HG03378 (cell line): Measurements from ENCODE around the gene CX3CL1.
"Not testable (repeated sequence)": the region's sequence is repeated elsewhere in the genome, so short reads cannot be mapped to it uniquely, and the experiment has no call there.

ENCODE experiments used
- ATAC-seq: cut with Tn5 transposase; IDR thresholded peaks from one replicate; pipeline ENCODE4 v1.9.1; 2021; ENCODE audit warnings: mild to moderate bottlenecking, moderate library complexity; ENCODE audit not compliant: unreplicated experiment

The CX3CL1 gene

DNA sequence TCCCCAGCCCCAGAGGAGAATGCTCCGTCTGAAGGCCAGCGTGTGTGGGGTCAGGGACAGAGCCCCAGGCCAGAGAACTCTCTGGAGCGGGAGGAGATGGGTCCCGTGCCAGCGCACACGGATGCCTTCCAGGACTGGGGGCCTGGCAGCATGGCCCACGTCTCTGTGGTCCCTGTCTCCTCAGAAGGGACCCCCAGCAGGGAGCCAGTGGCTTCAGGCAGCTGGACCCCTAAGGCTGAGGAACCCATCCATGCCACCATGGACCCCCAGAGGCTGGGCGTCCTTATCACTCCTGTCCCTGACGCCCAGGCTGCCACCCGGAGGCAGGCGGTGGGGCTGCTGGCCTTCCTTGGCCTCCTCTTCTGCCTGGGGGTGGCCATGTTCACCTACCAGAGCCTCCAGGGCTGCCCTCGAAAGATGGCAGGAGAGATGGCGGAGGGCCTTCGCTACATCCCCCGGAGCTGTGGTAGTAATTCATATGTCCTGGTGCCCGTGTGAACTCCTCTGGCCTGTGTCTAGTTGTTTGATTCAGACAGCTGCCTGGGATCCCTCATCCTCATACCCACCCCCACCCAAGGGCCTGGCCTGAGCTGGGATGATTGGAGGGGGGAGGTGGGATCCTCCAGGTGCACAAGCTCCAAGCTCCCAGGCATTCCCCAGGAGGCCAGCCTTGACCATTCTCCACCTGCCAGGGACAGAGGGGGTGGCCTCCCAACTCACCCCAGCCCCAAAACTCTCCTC is 10.4 kb downstream of the CX3CL1 start:
- ATAC-seq, result no peak

DNA sequence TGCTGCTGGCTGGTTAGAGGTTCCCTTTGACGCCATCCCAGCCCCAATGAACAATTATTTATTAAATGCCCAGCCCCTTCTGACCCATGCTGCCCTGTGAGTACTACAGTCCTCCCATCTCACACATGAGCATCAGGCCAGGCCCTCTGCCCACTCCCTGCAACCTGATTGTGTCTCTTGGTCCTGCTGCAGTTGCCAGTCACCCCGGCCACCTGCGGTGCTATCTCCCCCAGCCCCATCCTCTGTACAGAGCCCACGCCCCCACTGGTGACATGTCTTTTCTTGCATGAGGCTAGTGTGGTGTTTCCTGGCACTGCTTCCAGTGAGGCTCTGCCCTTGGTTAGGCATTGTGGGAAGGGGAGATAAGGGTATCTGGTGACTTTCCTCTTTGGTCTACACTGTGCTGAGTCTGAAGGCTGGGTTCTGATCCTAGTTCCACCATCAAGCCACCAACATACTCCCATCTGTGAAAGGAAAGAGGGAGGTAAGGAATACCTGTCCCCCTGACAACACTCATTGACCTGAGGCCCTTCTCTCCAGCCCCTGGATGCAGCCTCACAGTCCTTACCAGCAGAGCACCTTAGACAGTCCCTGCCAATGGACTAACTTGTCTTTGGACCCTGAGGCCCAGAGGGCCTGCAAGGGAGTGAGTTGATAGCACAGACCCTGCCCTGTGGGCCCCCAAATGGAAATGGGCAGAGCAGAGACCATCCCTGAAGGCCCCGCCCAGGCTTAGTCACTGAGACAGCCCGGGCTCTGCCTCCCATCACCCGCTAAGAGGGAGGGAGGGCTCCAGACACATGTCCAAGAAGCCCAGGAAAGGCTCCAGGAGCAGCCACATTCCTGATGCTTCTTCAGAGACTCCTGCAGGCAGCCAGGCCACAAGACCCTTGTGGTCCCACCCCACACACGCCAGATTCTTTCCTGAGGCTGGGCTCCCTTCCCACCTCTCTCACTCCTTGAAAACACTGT is 11.3 kb downstream of the CX3CL1 start:
- ATAC-seq, result no peak

- no peak for ATAC-seq
Observed at GRCh38 chr16:57384248-57385070, 12.2 kb downstream of the CX3CL1 start.

- no peak for ATAC-seq
Observed at GRCh38 chr16:57385083-57385482, 12.8 kb downstream of the CX3CL1 start.

DNA sequence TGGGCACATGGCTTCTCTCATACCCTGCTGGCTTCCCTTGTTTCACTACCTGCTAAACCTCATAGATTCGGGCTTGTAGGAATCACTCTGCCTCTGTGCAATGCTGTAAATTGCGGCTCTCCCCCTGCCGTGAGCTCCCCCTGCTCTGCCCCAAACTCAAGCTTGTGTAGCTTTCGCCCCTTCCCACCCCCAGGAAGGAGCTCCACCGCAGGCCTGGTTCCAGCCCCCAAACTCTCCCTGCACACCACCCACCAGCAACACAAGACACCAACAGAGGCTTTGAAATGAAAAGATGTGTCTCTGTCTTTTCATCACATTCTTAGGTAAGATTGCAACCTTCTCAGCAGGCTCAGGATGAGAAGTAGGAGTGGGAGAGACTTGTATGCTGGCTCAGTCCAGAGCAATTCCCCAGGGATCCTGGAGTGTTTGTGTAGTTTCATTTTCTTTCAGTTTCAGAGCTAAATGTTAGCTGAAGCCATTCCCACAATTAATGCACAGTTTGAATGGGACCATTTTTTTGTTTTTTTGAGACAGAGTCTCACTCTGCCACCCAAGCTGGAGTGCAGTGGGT is 14.2 kb downstream of the CX3CL1 start:
- ATAC-seq, result no peak

- ATAC-seq, result no peak
Observed at GRCh38 chr16:57387598-57388354, 15.5 kb downstream of the CX3CL1 start.

GRCh38 chr16:57388359-57389086 is 16.2 kb downstream of the CX3CL1 start:
- no peak for ATAC-seq

- no peak for ATAC-seq
Observed at GRCh38 chr16:57389087-57389468, 16.8 kb downstream of the CX3CL1 start.

DNA sequence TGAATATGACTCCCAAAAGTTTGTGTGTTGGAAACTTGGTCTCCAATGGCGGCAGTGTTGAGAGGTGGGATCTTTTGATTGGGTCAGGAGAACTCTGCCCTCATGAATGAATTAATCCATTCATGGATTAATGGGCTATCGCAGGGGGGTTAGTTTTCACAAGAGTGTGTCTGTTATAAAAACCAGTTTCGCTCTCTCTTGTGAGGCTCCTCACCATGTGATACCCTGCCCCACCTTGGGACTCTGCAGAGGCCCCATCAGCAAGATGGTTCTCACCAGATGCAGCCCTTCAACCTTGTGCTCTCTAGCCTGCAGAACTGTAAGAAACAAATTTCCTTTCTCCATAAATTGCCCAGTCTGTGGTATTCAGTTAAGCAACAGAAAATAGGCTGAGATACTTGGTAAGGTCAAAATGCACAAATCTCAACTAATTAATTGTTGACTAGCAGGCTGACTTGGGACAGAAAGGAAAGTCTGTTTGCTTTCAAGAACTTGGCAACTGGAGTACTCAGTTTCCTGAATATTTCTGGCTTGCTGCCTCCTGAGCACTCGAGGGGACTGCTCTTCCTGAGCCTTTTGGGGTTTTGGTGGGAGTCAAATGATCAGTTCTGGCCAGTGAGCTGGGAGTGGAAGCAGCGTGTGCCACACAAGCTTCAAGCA is 18.5 kb downstream of the CX3CL1 start:
- ATAC-seq, result no peak

- no peak for ATAC-seq
Observed at GRCh38 chr16:57391300-57391699, 19.0 kb downstream of the CX3CL1 start.

DNA sequence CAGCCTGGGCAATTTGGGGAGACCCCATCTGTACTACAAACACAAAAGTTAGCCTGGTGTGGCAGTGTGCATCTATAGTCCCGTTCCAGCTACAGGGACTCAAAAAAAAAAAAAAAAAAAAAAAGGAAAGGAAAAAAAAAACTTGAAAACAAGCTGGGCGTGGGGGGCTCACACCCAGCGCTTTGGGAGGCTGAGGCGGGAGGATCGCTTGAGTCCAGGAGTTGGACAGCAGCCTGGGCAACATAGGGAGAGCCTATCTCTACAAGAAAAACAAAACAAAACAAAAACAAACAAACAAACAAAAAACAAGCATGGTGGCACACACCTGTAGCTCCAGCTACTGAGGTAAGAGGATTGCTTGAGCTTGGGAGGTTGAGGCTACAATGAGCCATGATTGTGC is 19.4 kb downstream of the CX3CL1 start:
- no peak for ATAC-seq

DNA sequence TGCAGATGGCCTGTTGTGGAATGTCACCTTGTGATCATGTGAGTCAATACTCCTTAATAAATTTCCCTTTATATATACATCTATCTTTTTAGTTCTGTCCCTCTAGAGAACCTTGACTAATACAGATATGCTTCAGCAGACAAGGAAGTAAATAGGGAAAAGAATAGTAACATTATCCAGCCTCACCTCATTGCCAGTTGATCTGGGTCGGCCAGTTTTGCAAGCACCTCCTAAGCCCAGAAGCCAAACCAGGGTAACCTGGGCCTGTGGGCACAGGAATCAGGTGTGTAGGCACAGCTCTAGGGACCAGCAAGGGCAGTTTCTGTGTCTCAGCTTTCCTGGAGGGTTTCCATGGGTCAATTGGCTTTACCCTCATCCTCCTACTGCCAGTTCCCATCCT is 20.4 kb downstream of the CX3CL1 start:
- ATAC-seq, result no peak

DNA sequence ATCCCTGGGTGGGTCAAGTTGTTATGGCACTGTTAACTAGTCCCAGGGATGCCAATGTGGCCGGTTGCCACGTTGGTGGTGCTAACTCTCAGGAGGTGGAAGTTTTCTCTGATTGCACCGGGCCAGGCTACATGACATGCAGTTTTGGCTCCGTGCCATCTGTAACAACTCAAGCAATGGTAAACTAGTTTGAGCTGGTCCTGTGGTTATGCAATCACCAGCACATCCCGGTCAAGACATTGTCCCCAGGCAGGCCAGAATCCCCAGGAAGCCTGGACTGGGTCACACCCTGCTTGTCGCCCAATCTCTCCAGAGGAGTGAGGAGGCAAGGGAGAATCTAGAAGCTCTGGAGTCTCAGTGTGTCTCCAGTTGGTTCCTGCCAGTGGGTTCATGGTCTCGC is 22.2 kb downstream of the CX3CL1 start:
- no peak for ATAC-seq

DNA sequence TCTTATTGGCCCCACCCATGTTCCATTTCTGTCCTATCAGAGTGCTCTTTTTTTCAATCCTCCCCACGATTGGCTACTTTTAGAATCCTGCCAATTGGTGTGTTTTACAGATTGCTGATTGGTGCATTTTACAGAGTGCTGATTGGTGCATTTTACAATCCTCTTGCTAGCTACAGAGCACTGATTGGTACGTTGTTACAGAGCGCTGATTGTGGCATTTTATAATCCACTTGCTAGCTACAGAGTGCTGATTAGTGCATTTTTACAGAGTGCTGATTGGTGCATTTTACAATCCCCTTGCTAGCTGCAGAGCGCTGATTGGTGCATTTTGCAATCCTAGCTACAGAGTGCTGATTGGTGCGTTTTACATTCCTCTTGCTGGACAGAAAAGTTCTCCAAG is 22.7 kb downstream of the CX3CL1 start:
- ATAC-seq, result no peak

DNA sequence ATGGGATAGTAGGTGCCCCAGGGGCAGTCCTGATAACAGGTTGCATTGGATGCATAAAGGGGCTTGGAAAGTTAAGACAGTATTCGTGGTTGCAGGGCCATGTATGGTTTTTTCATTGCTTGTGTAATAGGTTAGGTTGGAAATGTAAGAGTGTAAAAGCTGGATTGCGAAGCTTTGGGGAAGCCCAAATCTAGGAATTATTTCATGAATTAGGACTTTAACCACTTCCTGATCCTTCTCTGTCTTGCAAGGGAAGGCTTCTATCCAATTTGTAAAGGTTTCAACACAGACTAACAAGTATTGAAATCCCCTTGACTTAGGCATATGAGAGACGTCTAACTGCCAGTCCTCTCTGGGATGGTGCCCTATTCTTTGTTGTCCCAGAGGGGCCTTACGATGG is 24.5 kb downstream of the CX3CL1 start:
- ATAC-seq, result no peak

DNA sequence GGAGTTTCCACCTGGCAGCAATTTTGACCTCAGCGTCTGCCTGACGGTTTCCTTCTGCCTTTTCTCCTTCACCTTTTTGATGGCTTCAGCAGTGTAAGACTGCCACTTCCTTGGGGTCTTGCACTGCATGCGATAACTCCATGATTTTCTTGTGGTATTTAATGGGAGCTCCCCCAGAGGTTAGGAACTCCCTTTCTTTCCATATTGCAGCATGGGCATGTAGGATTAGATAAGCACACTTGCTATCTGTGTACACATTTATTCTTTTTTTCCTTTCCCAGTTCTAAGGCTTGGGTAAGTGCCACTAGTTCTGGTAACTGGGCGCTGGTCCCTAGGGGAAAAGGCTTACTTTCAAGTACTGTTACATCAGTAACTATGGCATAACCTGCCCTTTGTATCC is 25.2 kb downstream of the CX3CL1 start:
- not testable (repeated sequence) for ATAC-seq

DNA sequence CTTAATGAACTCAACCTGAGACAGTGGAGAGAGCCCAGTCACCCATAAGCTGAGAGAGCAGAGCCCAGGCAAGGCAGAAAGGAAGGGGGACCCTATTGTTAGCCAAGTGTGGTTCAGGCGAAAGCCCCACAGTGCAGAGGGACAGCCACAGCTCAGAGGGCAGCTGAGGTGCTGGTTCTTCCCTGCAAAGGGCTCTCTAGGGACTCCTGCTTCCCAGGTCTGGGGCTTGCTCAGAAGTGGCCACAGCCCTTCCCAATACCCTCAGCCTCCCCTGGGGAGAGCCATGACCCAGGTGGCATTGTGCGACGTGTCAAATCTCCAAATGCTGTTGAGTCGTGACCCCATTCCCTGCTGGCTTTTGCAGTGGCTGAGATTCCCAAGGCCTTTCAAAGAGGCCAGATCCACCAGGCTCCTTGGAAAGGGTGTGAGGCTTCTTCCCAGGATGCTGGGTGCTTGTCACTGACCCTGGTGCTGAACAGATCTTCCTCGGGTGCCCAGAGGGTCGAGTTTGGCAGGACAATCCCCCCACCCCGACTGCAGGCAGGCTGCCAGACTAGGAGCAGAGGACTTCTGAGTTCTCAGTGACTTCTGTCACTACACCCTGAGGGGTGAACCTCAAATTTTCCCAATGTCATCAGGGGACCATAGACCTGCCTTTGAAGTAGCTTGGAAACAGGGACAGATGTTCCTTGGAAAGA is 29.8 kb downstream of the CX3CL1 start:
- no peak for ATAC-seq
